Tibial nerve (tissue), 4 donors: Measurements from ENCODE around the gene ERBB2. TPM values are rescaled to one million over a fixed set of nuclear protein-coding genes. Genes with fewer than 3 reads are reported as not detected.

Source experiments
- DNase-seq, 2 donors: peaks; one replicate each; pipeline ENCODE4 v3.0.0-alpha.2; 2019; ENCODE audit warnings: low spot score in 2 of 2
- H3K27ac ChIP-seq, 4 donors: fragments of 200-600 bp; sonication (generic) in 3 of 4; one replicate each; pipeline ENCODE4 v1.5.1; 2017 to 2019; ENCODE audit warnings: mild to moderate bottlenecking in 1 of 4
- H3K27me3 ChIP-seq, 2 donors: fragments of 200-600 bp; sonication (generic) in 1 of 2; one replicate each; pipeline versions ENCODE4 v1.5.1 to v1.6.0; 2017 to 2019
- H3K36me3 ChIP-seq, 3 donors: fragments of 200-600 bp; sonication (generic); one replicate each; pipeline ENCODE4 v1.5.1; 2018 to 2019
- H3K4me1 ChIP-seq, 4 donors: fragments of 200-600 bp; sonication (generic) in 3 of 4; one replicate each; pipeline ENCODE4 v1.5.1; 2017 to 2019
- H3K4me3 ChIP-seq, 4 donors: fragments of 200-600 bp; sonication (generic) in 3 of 4; one replicate each; pipeline ENCODE4 v1.5.1; 2017 to 2019; ENCODE audit warnings: mild to moderate bottlenecking in 1 of 4, moderate library complexity in 1 of 4
- H3K9me3 ChIP-seq, 4 donors: fragments of 200-600 bp; sonication (generic) in 3 of 4; one replicate each; pipeline ENCODE4 v1.5.1; 2017 to 2019
- CTCF ChIP-seq, 5 experiments: fragments of 200-600 bp in 3 of 5; fragments of 450-650 bp in 2 of 5; sonication (generic) in 3 of 5; IDR thresholded peaks; one replicate each; pipeline ENCODE4 v1.5.1; 2016 to 2019; ENCODE audit warnings: antibody characterized with exemption in 5 of 5, mild to moderate bottlenecking in 3 of 5, moderate library complexity in 2 of 5
- EP300 ChIP-seq, 2 donors: sonication (generic); formaldehyde crosslinking; IDR thresholded peaks; one replicate each; pipeline ENCODE4 v1.6.1; 2017; ENCODE audit warnings: antibody characterized with exemption in 2 of 2, mild to moderate bottlenecking in 1 of 2
- POLR2A ChIP-seq, 2 donors: fragments of 450-650 bp; IDR thresholded peaks; one replicate each; pipeline ENCODE4 v1.6.1; 2017; ENCODE audit warnings: antibody characterized with exemption in 2 of 2, mild to moderate bottlenecking in 2 of 2, moderate library complexity in 2 of 2
- WGBS, 2 donors: methylation state at CpG; one replicate each; pipeline ENCODE4 v1.1.5; 2018; 5-methylcytosine and 5-hydroxymethylcytosine counted together
- total RNA-seq, 4 donors: library from RNA; depleted of rRNA; stranded (reverse); fragments of >200 nt; gene quantifications; one replicate each; pipeline ENCODE4 v1.1.0, GENCODE V29; 2016

Gene ERBB2
- total RNA-seq, 4 donors from 2014 or later, result 101 to 131 (median 114) TPM

DNA sequence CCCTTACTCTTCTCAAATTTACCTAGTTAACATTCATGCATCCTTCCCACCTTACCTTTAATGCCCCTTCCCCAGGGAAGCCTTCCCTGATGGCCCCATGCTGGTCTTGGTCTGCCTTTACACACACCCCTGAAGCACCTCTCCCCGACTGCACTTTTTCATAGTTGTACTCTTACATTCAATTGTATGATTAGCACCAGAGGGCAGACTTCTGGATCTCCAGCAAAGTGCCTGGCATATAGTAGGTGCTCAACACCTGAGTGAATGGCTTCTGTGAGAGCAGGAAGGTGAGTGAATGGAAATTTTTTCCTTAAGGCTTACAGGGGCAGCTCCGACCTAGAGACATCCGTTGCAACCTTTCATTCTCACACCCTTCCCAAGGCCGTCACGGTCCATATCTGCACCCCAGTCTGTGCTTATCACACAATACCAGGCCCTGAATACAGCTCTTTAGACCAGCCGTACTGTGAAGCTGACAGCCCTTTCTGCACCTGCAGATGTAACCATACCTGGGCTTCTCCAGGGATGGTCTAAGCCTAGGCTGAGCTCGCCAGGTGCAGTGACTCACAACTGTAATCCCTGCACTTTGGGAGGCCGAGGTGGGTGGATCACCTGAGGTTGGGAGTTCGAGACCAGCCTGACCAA lies 16.4 kb upstream of the ERBB2 start:
- Histone ChIP-seq H3K4me1 (peaks cover 0 to 16% (median 9%) of the 10 kb centered on the region in 4 donors), H3K27ac (no peak overlapping the region), H3K36me3 (peaks cover 0 to 56% (median 0%) of the 10 kb centered on the region in 3 donors), H3K9me3 (no peaks in the 10 kb centered on the region), H3K4me3 (no peak overlapping the region), H3K27me3 (no peaks in the 10 kb centered on the region)
- 91 to 92% methylated on average over 9 of the region's 9 CpGs for WGBS, 2 donors
- TF ChIP-seq POLR2A (IDR thresholded peaks at IDR 0.05), result no peak
- no peak for TF ChIP-seq EP300 (IDR thresholded peaks at IDR 0.05)
- TF ChIP-seq CTCF (IDR thresholded peaks at IDR 0.05), result no peak
- no peak for DNase-seq

- whole genome bisulfite sequencing, 2 donors, result 94% methylated on average over 12 of the region's 12 CpGs
These were observed 15.3 kb upstream of the ERBB2 start for GRCh38 chr17:39684369-39685192.

DNA sequence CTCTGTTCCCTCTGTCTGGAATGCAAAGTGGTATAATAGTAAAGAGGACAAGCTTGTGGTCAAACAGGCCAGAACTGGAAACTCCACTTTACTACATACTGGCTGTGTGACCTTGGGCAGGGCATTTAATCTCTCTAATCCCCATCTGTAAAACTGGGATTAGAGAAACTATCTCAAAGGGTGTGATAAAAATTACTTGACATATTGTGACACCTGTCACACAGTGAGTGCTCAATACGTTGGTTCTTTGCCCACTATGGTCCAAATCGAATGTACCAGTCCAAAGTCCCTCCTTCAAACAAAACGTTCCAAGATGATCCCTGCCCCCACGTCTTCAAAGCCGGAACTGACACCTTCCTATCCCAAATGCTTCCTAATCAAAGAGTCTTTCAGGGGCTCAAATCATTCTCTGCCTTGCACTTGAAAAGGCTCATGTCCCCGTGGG lies 12.7 kb upstream of the ERBB2 start:
- peaks cover 0 to 36% (median 0%) of the 10 kb centered on the region in 3 donors for H3K36me3 ChIP-seq
- H3K27me3 ChIP-seq, result no peaks in the 10 kb centered on the region
- H3K9me3 ChIP-seq, result no peaks in the 10 kb centered on the region
- TF ChIP-seq EP300 (IDR thresholded peaks at IDR 0.05) (no peak), CTCF (IDR thresholded peaks at IDR 0.05) (no peak), POLR2A (IDR thresholded peaks at IDR 0.05) (no peak)
- peaks cover 0 to 18% (median 15%) of the 10 kb centered on the region in 4 donors for H3K4me1 ChIP-seq
- peak overlapping the region; percentile 51 to 86 (median 68) for H3K4me3 ChIP-seq
- 53 to 64% methylated on average over 6 of the region's 6 CpGs for WGBS, 2 donors
- no peak for DNase-seq
- peak overlapping the region; percentile 71 to 95 (median 88) for H3K27ac ChIP-seq

More at GRCh38 chr17:39684369-39685192, 15.3 kb upstream of the ERBB2 start:
- H3K27me3 ChIP-seq, result no peaks in the 10 kb centered on the region
- no peak overlapping the region for H3K4me3 ChIP-seq
- H3K36me3 ChIP-seq, result peaks cover 0 to 56% (median 0%) of the 10 kb centered on the region in 3 donors
- no peaks in the 10 kb centered on the region for H3K9me3 ChIP-seq
- DNase-seq, result no peak
- H3K27ac ChIP-seq, result no peak overlapping the region
- peaks cover 0 to 18% (median 15%) of the 10 kb centered on the region in 4 donors for H3K4me1 ChIP-seq
- TF ChIP-seq EP300 (IDR thresholded peaks at IDR 0.05), result no peak
- no peak for TF ChIP-seq POLR2A (IDR thresholded peaks at IDR 0.05)
- TF ChIP-seq CTCF (IDR thresholded peaks at IDR 0.05), result no peak

DNA sequence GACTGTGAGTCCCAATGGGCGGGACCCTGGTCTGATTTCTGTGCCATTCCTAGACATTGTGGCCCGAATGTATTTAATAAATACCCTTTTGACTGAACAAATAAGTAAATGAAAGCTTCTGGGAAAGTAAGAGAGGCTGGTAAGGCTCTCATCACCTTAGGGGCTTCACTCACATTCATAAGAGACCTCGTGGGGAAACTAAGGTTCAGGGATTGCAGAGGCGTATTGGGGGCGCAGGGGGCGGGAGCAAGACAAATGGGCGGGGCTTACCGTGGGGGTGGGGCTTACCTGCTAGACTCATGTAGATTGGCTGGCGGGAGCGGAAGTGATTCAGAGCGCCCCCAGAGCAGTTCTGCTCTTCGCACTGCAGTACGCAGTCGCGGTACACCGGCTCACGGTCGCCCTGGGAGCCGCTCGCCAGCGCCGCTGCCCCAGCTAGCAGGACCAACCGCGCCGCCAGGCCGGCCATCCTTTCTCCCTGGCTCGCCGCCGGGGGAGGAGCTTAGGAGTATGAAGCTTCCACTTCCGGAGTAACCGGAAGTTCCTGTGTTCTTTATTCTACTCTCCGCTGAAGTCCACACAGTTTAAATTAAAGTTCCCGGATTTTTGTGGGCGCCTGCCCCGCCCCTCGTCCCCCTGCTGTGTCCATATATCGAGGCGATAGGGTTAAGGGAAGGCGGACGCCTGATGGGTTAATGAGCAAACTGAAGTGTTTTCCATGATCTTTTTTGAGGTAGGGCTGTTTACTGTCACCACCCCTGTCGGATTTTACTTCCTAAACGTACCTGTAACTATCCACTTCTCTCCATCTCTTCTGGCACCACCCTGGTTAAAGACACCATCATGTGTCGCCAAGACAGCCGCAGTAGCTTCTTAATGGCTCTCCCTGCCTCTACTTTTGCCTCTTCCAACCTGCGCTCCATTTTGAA lies 12.1 kb upstream of the ERBB2 start, which contains the start of gene PGAP3:
Gene PGAP3, minus strand, starts transcription at position 512 of the 929 bp plus-strand sequence. Its CDS starts 43 bp downstream, at position 469.
- H3K27ac ChIP-seq, result peak within 1 kb of the TSS; percentile 71 to 95 (median 88)
- H3K4me1 ChIP-seq, result peaks cover 0 to 18% (median 15%) of the 10 kb centered on the region in 4 donors
- H3K4me3 ChIP-seq, result peak within 1 kb of the TSS; percentile 51 to 86 (median 68)
- DNase-seq, result peak; percentile 73 to 86
- TF ChIP-seq POLR2A (IDR thresholded peaks at IDR 0.05) (peak; percentile 25 to 52), EP300 (IDR thresholded peaks at IDR 0.05) (peak; percentile 79 to 80), CTCF (IDR thresholded peaks at IDR 0.05) (peak in 2 of 5 experiments; percentile 15 to 26)
- no peaks in the 10 kb centered on the region for H3K27me3 ChIP-seq
- H3K36me3 ChIP-seq, result peaks cover 0 to 32% (median 0%) of the 10 kb centered on the region in 3 donors
- 2 to 3% methylated on average over 30 to 45 of the region's 45 CpGs for WGBS, 2 donors
- H3K9me3 ChIP-seq, result no peaks in the 10 kb centered on the region
